Breast epithelium (tissue), 4 donors: ENCODE measurements around the gene TRERF1. TPM values are rescaled to one million over a fixed set of nuclear protein-coding genes. Genes with fewer than 3 reads are reported as not detected.

Source experiments
- DNase-seq, 2 donors: peaks; one replicate each; pipeline ENCODE4 v3.0.0-alpha.2; 2019; ENCODE audit warnings: low spot score in 2 of 2
- H3K27ac ChIP-seq, 2 donors: fragments of 200-600 bp; sonication (generic) in 1 of 2; one replicate each; pipeline ENCODE4 v1.5.1; 2016 to 2019; ENCODE audit warnings: mild to moderate bottlenecking in 1 of 2
- H3K27me3 ChIP-seq, 2 donors: fragments of 200-600 bp; sonication (generic) in 1 of 2; one replicate each; pipeline versions ENCODE4 v1.5.1 to v1.6.0; 2017 to 2019; ENCODE audit warnings: control low read depth in 1 of 2, mild to moderate bottlenecking in 1 of 2
- H3K36me3 ChIP-seq: fragments of 200-600 bp; one replicate; pipeline ENCODE4 v1.5.1; 2019
- H3K4me1 ChIP-seq, 2 donors: fragments of 200-600 bp; sonication (generic); one replicate each; pipeline ENCODE4 v1.5.1; 2016 to 2019; ENCODE audit warnings: control low read depth in 1 of 2
- H3K4me3 ChIP-seq, 3 donors: fragments of 200-600 bp; sonication (generic); 1 replicate in 2 of 3; 2 replicates in 1 of 3; pipeline ENCODE4 v1.5.1; 2016 to 2019; ENCODE audit warnings: mild to moderate bottlenecking in 3 of 3, moderate library complexity in 2 of 3
- H3K9me3 ChIP-seq, 2 donors: fragments of 200-600 bp; sonication (generic) in 1 of 2; one replicate each; pipeline ENCODE4 v1.5.1; 2016 to 2019; ENCODE audit warnings: control low read depth in 1 of 2
- POLR2A ChIP-seq: fragments of 450-650 bp; IDR thresholded peaks from one replicate; pipeline ENCODE4 v1.6.1; 2016; ENCODE audit warnings: antibody characterized with exemption, mild to moderate bottlenecking, moderate library complexity
- POLR2AphosphoS5 ChIP-seq, 3 donors: sonication (generic); formaldehyde crosslinking; IDR thresholded peaks; one replicate each; pipeline ENCODE4 v1.6.1; 2017; ENCODE audit warnings: antibody characterized with exemption in 3 of 3
- intact Hi-C: fragments of 100-400 bp; cut with DNase I; formaldehyde crosslinking; loops from one replicate; pipeline ENCODE4 v1.15.1; 2023; ENCODE audit warnings: low total_unique reads
- total RNA-seq, 3 donors: library from RNA; depleted of rRNA; stranded (reverse); fragments of >200 nt; gene quantifications; one replicate each; pipeline ENCODE4 v1.1.0, GENCODE V29; 2016
- TF ChIP-seq, protein P1 (sequence below), 3 donors: fragments of 450-650 bp; IDR thresholded peaks; one replicate each; pipeline ENCODE4 v1.5.1; 2016 to 2017; ENCODE audit warnings: antibody characterized with exemption in 3 of 3, mild to moderate bottlenecking in 3 of 3, moderate library complexity in 3 of 3

Gene TRERF1
- total RNA-seq, 3 donors from 2014 or later, result 3.9 to 5.4 (median 4.1) TPM

DNA sequence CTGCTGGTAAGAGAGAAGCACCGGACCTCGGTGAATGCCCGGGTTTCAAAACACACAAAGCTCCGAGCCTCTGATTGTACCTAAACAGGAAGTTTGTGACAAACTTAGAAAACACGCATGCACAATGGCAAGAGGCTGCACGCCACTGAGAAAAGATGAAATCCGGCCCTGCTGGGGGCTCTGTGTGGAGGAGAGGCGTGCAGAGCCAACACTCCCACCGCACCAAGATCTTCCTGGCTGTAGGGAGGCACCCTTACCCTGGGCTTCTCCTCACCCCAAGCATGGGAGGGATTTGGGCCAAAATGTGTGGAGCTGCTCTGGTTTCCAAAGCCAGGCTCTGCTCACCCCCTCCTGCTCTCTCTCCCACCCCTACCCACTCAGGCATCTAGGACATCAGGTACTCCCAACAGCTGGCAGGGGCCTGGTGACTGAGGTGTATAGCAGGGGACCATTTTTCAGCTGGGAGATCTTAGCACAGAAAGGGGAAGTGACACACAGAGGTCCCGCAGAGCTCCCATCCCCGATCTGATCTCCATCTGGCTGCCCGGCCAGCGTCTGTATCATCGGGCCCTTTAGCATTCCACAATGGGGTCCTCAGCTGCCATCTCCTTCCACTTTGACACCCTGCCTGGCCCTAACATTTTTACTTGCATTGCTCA is 84.2 kb downstream of the TRERF1 start:
- H3K4me3 ChIP-seq, result no peak overlapping the region
- H3K36me3 ChIP-seq, result no peaks in the 10 kb centered on the region
- H3K27ac ChIP-seq, result peak overlapping the region in 1 of 2 donors; percentile 5
- TF ChIP-seq POLR2AphosphoS5 (IDR thresholded peaks at IDR 0.05), result no peak
- TF ChIP-seq, protein P1, sequence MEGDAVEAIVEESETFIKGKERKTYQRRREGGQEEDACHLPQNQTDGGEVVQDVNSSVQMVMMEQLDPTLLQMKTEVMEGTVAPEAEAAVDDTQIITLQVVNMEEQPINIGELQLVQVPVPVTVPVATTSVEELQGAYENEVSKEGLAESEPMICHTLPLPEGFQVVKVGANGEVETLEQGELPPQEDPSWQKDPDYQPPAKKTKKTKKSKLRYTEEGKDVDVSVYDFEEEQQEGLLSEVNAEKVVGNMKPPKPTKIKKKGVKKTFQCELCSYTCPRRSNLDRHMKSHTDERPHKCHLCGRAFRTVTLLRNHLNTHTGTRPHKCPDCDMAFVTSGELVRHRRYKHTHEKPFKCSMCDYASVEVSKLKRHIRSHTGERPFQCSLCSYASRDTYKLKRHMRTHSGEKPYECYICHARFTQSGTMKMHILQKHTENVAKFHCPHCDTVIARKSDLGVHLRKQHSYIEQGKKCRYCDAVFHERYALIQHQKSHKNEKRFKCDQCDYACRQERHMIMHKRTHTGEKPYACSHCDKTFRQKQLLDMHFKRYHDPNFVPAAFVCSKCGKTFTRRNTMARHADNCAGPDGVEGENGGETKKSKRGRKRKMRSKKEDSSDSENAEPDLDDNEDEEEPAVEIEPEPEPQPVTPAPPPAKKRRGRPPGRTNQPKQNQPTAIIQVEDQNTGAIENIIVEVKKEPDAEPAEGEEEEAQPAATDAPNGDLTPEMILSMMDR (IDR thresholded peaks at IDR 0.05), result no peak
- no peak for TF ChIP-seq POLR2A
- no peaks in the 10 kb centered on the region for H3K27me3 ChIP-seq
- H3K9me3 ChIP-seq, result no peaks in the 10 kb centered on the region
- no peaks in the 10 kb centered on the region for H3K4me1 ChIP-seq
- intact Hi-C loops, result loop anchor here (2.0 kb wide), 1 partner anchor 67 kb away; no protein-coding TSS in a partner anchor
- no peak for DNase-seq

DNA sequence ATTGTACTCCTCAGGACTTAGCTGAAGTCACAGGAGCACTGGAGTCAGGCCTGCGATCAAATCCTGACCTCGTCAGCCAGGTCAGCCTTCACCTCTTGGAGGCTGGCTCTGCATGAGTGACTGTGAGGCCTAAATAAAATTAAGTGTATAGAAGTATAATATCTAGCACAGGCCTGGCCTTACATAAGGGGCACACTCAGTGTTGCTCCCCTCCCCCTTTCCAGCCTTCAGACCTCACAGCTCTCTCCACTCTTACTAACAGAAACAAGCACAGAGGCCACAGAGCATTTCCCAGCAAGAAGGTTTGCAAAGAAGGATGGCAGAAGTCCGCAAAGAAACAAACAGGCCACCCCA is 84.8 kb downstream of the TRERF1 start:
- TF ChIP-seq POLR2AphosphoS5 (IDR thresholded peaks at IDR 0.05) (no peak), POLR2A (no peak)
- TF ChIP-seq, protein P1 (IDR thresholded peaks at IDR 0.05), result no peak
- H3K36me3 ChIP-seq, result no peaks in the 10 kb centered on the region
- intact Hi-C loops, result loop anchor here (2.0 kb wide), 1 partner anchor 66 kb away; no protein-coding TSS in a partner anchor
- no peak overlapping the region for H3K27ac ChIP-seq
- H3K4me3 ChIP-seq, result no peak overlapping the region
- H3K9me3 ChIP-seq, result no peaks in the 10 kb centered on the region
- DNase-seq, result no peak
- H3K27me3 ChIP-seq, result no peaks in the 10 kb centered on the region
- no peaks in the 10 kb centered on the region for H3K4me1 ChIP-seq

DNA sequence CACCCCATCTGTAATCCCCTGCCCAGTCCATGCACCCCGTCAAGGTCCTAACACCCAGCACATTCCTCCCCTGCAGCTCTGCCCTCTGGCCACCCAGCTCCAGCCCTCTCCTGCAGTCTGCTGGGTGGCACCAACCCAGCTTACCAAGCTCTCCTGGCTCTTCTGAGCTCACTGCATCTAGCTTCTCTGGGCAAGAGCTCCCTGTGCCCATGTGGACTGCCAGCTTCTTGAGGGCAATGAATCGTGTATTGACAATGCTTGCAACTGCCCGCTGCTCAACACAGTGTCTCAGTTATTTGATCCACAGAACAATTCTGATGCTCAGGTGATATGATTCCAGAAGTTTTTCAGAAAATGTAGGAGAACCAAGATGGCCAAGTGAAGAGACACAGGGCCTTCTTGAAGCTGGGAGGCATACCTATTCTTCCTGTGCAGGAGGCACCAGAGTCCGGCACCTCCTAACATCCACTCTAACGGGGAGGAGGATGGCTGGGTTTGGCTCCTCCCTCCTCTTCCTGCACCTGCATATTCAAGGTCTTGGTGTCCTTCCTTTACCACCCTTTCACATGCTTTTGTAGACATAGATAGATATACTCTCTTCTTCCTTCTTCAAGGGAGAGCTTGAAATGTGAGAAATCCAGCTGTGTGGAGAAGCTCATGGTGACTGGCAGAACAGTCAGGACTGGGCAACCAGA is 85.6 kb downstream of the TRERF1 start:
- intact Hi-C loops, result loop anchor here (2.0 kb wide), 1 partner anchor 65 kb away; no protein-coding TSS in a partner anchor
- H3K4me1 ChIP-seq, result no peaks in the 10 kb centered on the region
- no peaks in the 10 kb centered on the region for H3K9me3 ChIP-seq
- no peak overlapping the region for H3K4me3 ChIP-seq
- TF ChIP-seq, protein P1 (IDR thresholded peaks at IDR 0.05), result no peak
- TF ChIP-seq POLR2A, result no peak
- H3K36me3 ChIP-seq, result no peaks in the 10 kb centered on the region
- no peak for DNase-seq
- no peaks in the 10 kb centered on the region for H3K27me3 ChIP-seq
- H3K27ac ChIP-seq, result no peak overlapping the region

DNA sequence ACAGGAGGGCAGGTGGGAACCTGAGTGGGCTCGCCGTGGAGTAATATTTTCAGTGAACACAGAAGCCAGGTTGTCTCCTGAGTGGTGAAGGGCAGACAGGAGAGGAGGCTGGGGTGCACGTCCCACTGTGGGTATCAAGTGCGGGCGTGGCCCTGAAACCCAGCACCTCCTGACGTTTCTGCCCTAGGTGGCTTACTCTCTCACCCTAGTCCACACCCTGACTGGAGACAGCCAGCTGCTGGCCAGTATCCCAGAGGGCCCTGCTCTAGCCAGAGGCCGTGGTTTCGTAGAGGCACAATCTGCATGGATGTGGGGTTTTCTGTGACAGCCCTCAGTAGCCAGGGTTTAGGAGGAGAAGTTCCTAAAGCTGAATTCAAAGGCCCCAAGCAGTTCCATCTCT is 86.7 kb downstream of the TRERF1 start:
- Histone ChIP-seq H3K4me1 (no peaks in the 10 kb centered on the region), H3K9me3 (no peaks in the 10 kb centered on the region), H3K4me3 (no peak overlapping the region), H3K27me3 (no peaks in the 10 kb centered on the region), H3K27ac (no peak overlapping the region), H3K36me3 (no peaks in the 10 kb centered on the region)
- DNase-seq, result no peak
- intact Hi-C loops, result no loop called here
- TF ChIP-seq POLR2A (no peak), POLR2AphosphoS5 (IDR thresholded peaks at IDR 0.05) (no peak)
- TF ChIP-seq, protein P1 (IDR thresholded peaks at IDR 0.05), result no peak
